H9 (cell line): Measurements from ENCODE around the gene TMEM39A. TPM values are rescaled to one million over a fixed set of nuclear protein-coding genes. Genes with fewer than 3 reads are reported as not detected.

Experiments used
- DNase-seq: peaks from one replicate; pipeline ENCODE4 v3.0.0-alpha.2; 2017
- H2AFZ ChIP-seq: one replicate; pipeline ENCODE4 v1.6.1; 2013; ENCODE audit warnings: mild to moderate bottlenecking, low read length, control low read depth, moderate library complexity
- H2AK5ac ChIP-seq: 2 replicates; pipeline ENCODE4 v1.6.1; 2013; ENCODE audit warnings: low read length, control low read depth, mixed read lengths; ENCODE audit not compliant: insufficient read length
- H2BK120ac ChIP-seq: one replicate; pipeline ENCODE4 v1.6.1; 2013; ENCODE audit warnings: low read depth, mild to moderate bottlenecking, low read length, control low read depth, inconsistent platforms; ENCODE audit not compliant: poor library complexity, severe bottlenecking
- H2BK12ac ChIP-seq: 2 replicates; pipeline ENCODE4 v1.6.1; 2013; ENCODE audit warnings: low read length, control low read depth, mixed read lengths, low read depth; ENCODE audit not compliant: insufficient read length
- H2BK15ac ChIP-seq: 2 replicates; pipeline ENCODE4 v1.6.1; 2013; ENCODE audit warnings: low read depth, low read length, control low read depth
- H2BK20ac ChIP-seq: one replicate; pipeline ENCODE4 v1.6.1; 2013; ENCODE audit warnings: low read depth, mild to moderate bottlenecking, low read length, control low read depth, inconsistent platforms; ENCODE audit not compliant: poor library complexity, severe bottlenecking
- H2BK5ac ChIP-seq: 2 replicates; pipeline ENCODE4 v1.6.1; 2013; ENCODE audit warnings: low read length, control low read depth, mixed read lengths; ENCODE audit not compliant: insufficient read length
- H3K14ac ChIP-seq: 2 replicates; pipeline ENCODE4 v1.6.1; 2013; ENCODE audit warnings: low read length, control low read depth; ENCODE audit not compliant: insufficient read depth
- H3K18ac ChIP-seq: 2 replicates; pipeline ENCODE4 v1.6.1; 2013; ENCODE audit warnings: low read depth, mild to moderate bottlenecking, mixed read lengths, low read length, control low read depth; ENCODE audit not compliant: insufficient read length
- H3K23ac ChIP-seq: 2 replicates; pipeline ENCODE4 v1.6.1; 2013; ENCODE audit warnings: low read length, control low read depth, mixed read lengths, low read depth; ENCODE audit not compliant: insufficient read length
- H3K23me2 ChIP-seq: 2 replicates; pipeline ENCODE4 v1.6.1; 2013; ENCODE audit warnings: low read depth, mild to moderate bottlenecking, mixed read lengths, low read length, control low read depth; ENCODE audit not compliant: insufficient read length, poor library complexity, severe bottlenecking
- H3K27ac ChIP-seq: 2 replicates; pipeline ENCODE4 v1.5.1; 2013; ENCODE audit warnings: low read length, control low read depth, mixed read lengths, low read depth; ENCODE audit not compliant: insufficient read length
- H3K27me3 ChIP-seq: 2 replicates; pipeline ENCODE4 v1.6.1; 2013; ENCODE audit warnings: low read length, control low read depth, inconsistent platforms; ENCODE audit not compliant: insufficient read depth
- H3K4ac ChIP-seq: 2 replicates; pipeline ENCODE4 v1.6.1; 2013; ENCODE audit warnings: low read depth, mild to moderate bottlenecking, control low read depth, inconsistent platforms, low read length, moderate library complexity
- H3K4me1 ChIP-seq: 2 replicates; pipeline ENCODE4 v1.6.1; 2013; ENCODE audit warnings: low read length, control low read depth, inconsistent platforms; ENCODE audit not compliant: insufficient read depth
- H3K4me2 ChIP-seq: 2 replicates; pipeline ENCODE4 v1.6.1; 2013; ENCODE audit warnings: low read length, control low read depth, mixed read lengths; ENCODE audit not compliant: insufficient read length, insufficient read depth
- H3K56ac ChIP-seq: 2 replicates; pipeline ENCODE4 v1.6.1; 2013; ENCODE audit warnings: low read depth, mild to moderate bottlenecking, mixed read lengths, low read length, control low read depth; ENCODE audit not compliant: insufficient read length
- H3K79me1 ChIP-seq: 2 replicates; pipeline ENCODE4 v1.6.1; 2013; ENCODE audit warnings: low read depth, mild to moderate bottlenecking, moderate library complexity, low read length, control low read depth, inconsistent platforms; ENCODE audit not compliant: insufficient read depth, poor library complexity, severe bottlenecking
- H3K79me2 ChIP-seq: 2 replicates; pipeline ENCODE4 v1.6.1; 2013; ENCODE audit warnings: low read length, control low read depth, inconsistent platforms; ENCODE audit not compliant: insufficient read depth
- H3K9ac ChIP-seq: 2 replicates; pipeline ENCODE4 v1.6.1; 2013; ENCODE audit warnings: low read length, control low read depth, mixed read lengths; ENCODE audit not compliant: insufficient read length; ENCODE audit errors: extremely low read depth
- H3K9me3 ChIP-seq: one replicate; pipeline ENCODE4 v1.6.1; 2013; ENCODE audit warnings: low read depth, low read length, inconsistent platforms; ENCODE audit not compliant: control insufficient read depth
- H3T11ph ChIP-seq: one replicate; pipeline ENCODE4 v1.6.1; 2013; ENCODE audit warnings: mild to moderate bottlenecking, low read length, control low read depth, inconsistent platforms
- H4K20me1 ChIP-seq: one replicate; pipeline ENCODE4 v1.6.1; 2013; ENCODE audit not compliant: control insufficient read depth, insufficient read length, insufficient read depth
- H4K5ac ChIP-seq: 2 replicates; pipeline ENCODE4 v1.6.1; 2013; ENCODE audit warnings: low read depth, mild to moderate bottlenecking, mixed read lengths, low read length, control low read depth; ENCODE audit not compliant: insufficient read length
- H4K8ac ChIP-seq: replicated peaks from 2 replicates; pipeline ENCODE4 v1.6.1; 2013; ENCODE audit warnings: low read length, control low read depth, mixed read lengths, low read depth; ENCODE audit not compliant: insufficient read length
- H4K91ac ChIP-seq: 2 replicates; pipeline ENCODE4 v1.6.1; 2013; ENCODE audit warnings: low read depth, mild to moderate bottlenecking, moderate library complexity, mixed read lengths, low read length, control low read depth; ENCODE audit not compliant: insufficient read length
- H3K27ac Mint-ChIP-seq, 3 experiments: 2 replicates in 2 of 3; 3 replicates in 1 of 3; pipeline ENCODE4 v1.8.0; 2020 to 2021; ENCODE audit warnings: mixed read lengths in 3 of 3, mild to moderate bottlenecking in 1 of 3, moderate library complexity in 1 of 3
- H3K27me3 Mint-ChIP-seq: 2 replicates; pipeline ENCODE4 v1.8.0; 2021; ENCODE audit warnings: low read depth, mild to moderate bottlenecking, moderate library complexity, mixed read lengths
- H3K36me3 Mint-ChIP-seq, 3 experiments: 2 replicates in 2 of 3; 3 replicates in 1 of 3; pipeline ENCODE4 v1.8.0; 2020 to 2021; ENCODE audit warnings: low read depth in 3 of 3, mixed read lengths in 3 of 3; ENCODE audit not compliant: insufficient read depth in 1 of 3
- H3K4me1 Mint-ChIP-seq, 2 experiments: 2 replicates each; pipeline ENCODE4 v1.8.0; 2020; ENCODE audit warnings: mixed read lengths in 2 of 2
- H3K4me3 Mint-ChIP-seq, 2 experiments: 2 replicates in 1 of 2; 3 replicates in 1 of 2; pipeline ENCODE4 v1.8.0; 2020 to 2021; ENCODE audit warnings: mild to moderate bottlenecking in 2 of 2, mixed read lengths in 2 of 2, moderate library complexity in 1 of 2
- H3K9me3 Mint-ChIP-seq, 2 experiments: 2 replicates in 1 of 2; 3 replicates in 1 of 2; pipeline ENCODE4 v1.8.0; 2020; ENCODE audit warnings: mild to moderate bottlenecking in 2 of 2, mixed read lengths in 2 of 2, moderate library complexity in 1 of 2
- CTCF ChIP-seq: fragments of 200-600 bp; sonication (generic); conservative IDR thresholded peaks from 3 replicates; pipeline ENCODE4 v1.8.0; 2021; ENCODE audit warnings: antibody characterized with exemption, mild to moderate bottlenecking
- WGBS: extraction: QIAGEN DNeasy Blood & Tissue Kit; methylation state at CpG from one replicate; pipeline ENCODE4 v1.1.7; 2013; ENCODE audit warnings: missing lambda C conversion rate, low lambda C conversion rate, mixed read lengths; ENCODE audit not compliant: insufficient read length; ENCODE audit errors: extremely low coverage; 5-methylcytosine and 5-hydroxymethylcytosine counted together
- total RNA-seq: library from RNA; stranded (reverse); gene quantifications from 2 replicates; pipeline ENCODE4 v1.2.1, GENCODE V29; 2021

TMEM39A gene
- total RNA-seq, 1 experiment from 2014 or later: 45.0 TPM

- Histone ChIP-seq H4K20me1 (no peaks in the 10 kb centered on the region), H3K14ac (no peak overlapping the region), H3K23me2 (no peaks in the 10 kb centered on the region), H4K5ac (no peak overlapping the region), H2AFZ (no peak overlapping the region), H4K91ac (no peak overlapping the region), H3K23ac (no peak overlapping the region), H3K4me2 (no peak overlapping the region), H3K4me1 (peaks cover 9% of the 10 kb centered on the region; the same call in 1 of the 2 replicates), H4K8ac (no peak overlapping the region), H2BK5ac (no peak overlapping the region), H3K27ac (no peak overlapping the region), H2BK12ac (no peak overlapping the region), H3K9me3 (no peaks in the 10 kb centered on the region), H3K27me3 (no peaks in the 10 kb centered on the region), H2BK120ac (no peak overlapping the region), H3K56ac (no peak overlapping the region), H2AK5ac (no peak overlapping the region), H3K18ac (no peak overlapping the region), H2BK15ac (no peak overlapping the region), H3K9ac (no peak overlapping the region), H2BK20ac (no peak overlapping the region), H3T11ph (no peak overlapping the region), H3K79me1 (no peaks in the 10 kb centered on the region), H3K79me2 (no peaks in the 10 kb centered on the region), H3K4ac (no peak overlapping the region)
- Mint-ChIP-seq H3K9me3 (no peaks in the 10 kb centered on the region), H3K36me3 (peaks cover 0 to 1% (median 0%) of the 10 kb centered on the region in 3 experiments; a peak in 2 of 7 replicates), H3K27me3 (no peaks in the 10 kb centered on the region; the same call in 1 of the 2 replicates), H3K4me1 (peaks cover 27 to 28% of the 10 kb centered on the region in 2 experiments), H3K4me3 (no peak overlapping the region), H3K27ac (no peak overlapping the region)
- DNase-seq: no peak
- WGBS: no CpG with 5 or more reads among the region's 2 CpGs
- TF ChIP-seq CTCF: no peak
These were observed 58.1 kb downstream of the TMEM39A start for GRCh38 chr3:119405315-119405714.
